Adrenal gland (tissue), 12 donors: ENCODE measurements around the gene PPAN. TPM values are rescaled to one million over a fixed set of nuclear protein-coding genes. Genes with fewer than 3 reads are reported as not detected.

Source experiments
- DNase-seq, 7 donors: peaks; one replicate each; pipeline ENCODE4 v3.0.0-alpha.2; 2019 to 2020
- H3K27ac ChIP-seq, 5 donors: fragments of 200-600 bp; sonication (generic) in 4 of 5; 1 replicate in 3 of 5; 2 replicates in 2 of 5; pipeline versions ENCODE4 v1.5.1 to v1.8.0; 2016 to 2020; ENCODE audit warnings: mild to moderate bottlenecking in 1 of 5
- H3K27me3 ChIP-seq: fragments of 200-600 bp; 2 replicates; pipeline ENCODE4 v1.8.0; 2021
- H3K36me3 ChIP-seq, 2 donors: fragments of 200-600 bp; replicated peaks in 1 of 2; 1 replicate in 1 of 2; 2 replicates in 1 of 2; pipeline versions ENCODE4 v1.5.1 to v1.8.0; 2018 to 2022
- H3K4me1 ChIP-seq, 2 donors: fragments of 200-600 bp; replicated peaks in 1 of 2; 1 replicate in 1 of 2; 2 replicates in 1 of 2; pipeline versions ENCODE4 v1.5.1 to v1.8.0; 2018 to 2021
- H3K4me3 ChIP-seq, 4 donors: fragments of 200-600 bp; sonication (generic) in 3 of 4; one replicate each; pipeline ENCODE4 v1.5.1; 2016 to 2018
- H3K9me3 ChIP-seq, 3 donors: fragments of 200-600 bp; sonication (generic) in 1 of 3; replicated peaks in 1 of 3; 1 replicate in 2 of 3; 2 replicates in 1 of 3; pipeline versions ENCODE4 v1.5.1 to v1.8.0; 2016 to 2021
- CTCF ChIP-seq, 6 experiments: fragments of 450-650 bp in 4 of 6; fragments of 200-600 bp in 2 of 6; sonication (generic) in 1 of 6; IDR thresholded peaks; 1 replicate in 5 of 6; 2 replicates in 1 of 6; pipeline versions ENCODE4 v1.5.1 to v1.8.0; 2016 to 2021; ENCODE audit warnings: antibody characterized with exemption in 6 of 6, mild to moderate bottlenecking in 2 of 6, moderate library complexity in 1 of 6
- POLR2A ChIP-seq, 2 donors: fragments of 450-650 bp; IDR thresholded peaks; one replicate each; pipeline ENCODE4 v1.6.1; 2017; ENCODE audit warnings: antibody characterized with exemption in 2 of 2, mild to moderate bottlenecking in 2 of 2, moderate library complexity in 1 of 2
- WGBS, 4 donors: extraction: QIAGEN DNeasy Blood & Tissue Kit in 2 of 4; methylation state at CpG; one replicate each; pipeline versions ENCODE4 v1.1.5 to v1.1.7; 2013 to 2017; 5-methylcytosine and 5-hydroxymethylcytosine counted together
- intact Hi-C, 2 donors: fragments of 100-400 bp; cut with DNase I; formaldehyde crosslinking; loops; one replicate each; pipeline versions ENCODE4 v1.14.1 to v1.15.0; 2022 to 2023
- polyA plus RNA-seq, 3 donors: library from polyadenylated mRNA; stranded (reverse); fragments of 200-250 nt in 2 of 3; fragments of 350-450 nt in 1 of 3; fragmentation: Illumina TruSeq in 1 of 3; extraction: RNeasy Lipid Tissue Mini Kit (QIAGEN cat#74804) in 1 of 3; gene quantifications; one replicate each; pipeline ENCODE4 v1.2.3, GENCODE V29; 2013 to 2014
- small RNA-seq, 2 donors: library from RNA; depleted of rRNA; stranded (forward); fragments of <200 nt; gene quantifications; one replicate each; pipeline ENCODE3, GENCODE V24; 2016
- total RNA-seq, 9 donors: library from RNA; depleted of rRNA in 4 of 9; stranded (reverse); fragments of >200 nt in 4 of 9; fragments of 120-200 nt in 1 of 9; fragmentation: NEBNext Ultra II Directional in 1 of 9; extraction: Animal tissue kit (Norgen Biotek cat#: 25700) in 1 of 9; gene quantifications; one replicate each; pipeline versions ENCODE4 v1.1.0 to v1.2.4, GENCODE V29; 2013 to 2023
- donor health status: healthy with polysubstance abuse.
- donor health status: Bipolar disorder and iron deficiency.
- donor health status: DM: yes; HTN: yes; CAD: no.
- donor health status: DM: no; HTN: no; CAD: no.
- donor health status: DM: no; HTN: no; CAD: no.
- donor health status: DM: yes; HTN: yes; CAD: no.

PPAN gene
- total and polyA plus RNA-seq, 12 donors, result 18.2 to 98.7 (median 28.8) TPM

GRCh38 chr19:10159610-10160009, 53.4 kb downstream of the PPAN start:
- Histone ChIP-seq H3K36me3 (peaks cover 0 to 84% of the 10 kb centered on the region in 2 donors), H3K9me3 (no peaks in the 10 kb centered on the region), H3K27me3 (no peaks in the 10 kb centered on the region), H3K4me3 (no peak overlapping the region), H3K27ac (no peak overlapping the region), H3K4me1 (no peaks in the 10 kb centered on the region)
- WGBS, 4 donors, result 90 to 98% (median 92%) methylated on average over 10 to 16 of the region's 16 CpGs
- no peak for DNase-seq
- no peak for TF ChIP-seq POLR2A (IDR thresholded peaks at IDR 0.05)
- TF ChIP-seq CTCF (IDR thresholded peaks at IDR 0.05), result no peak
- intact Hi-C loops, result no loop called here

Small RNA genes lying within 50 kb of the gene (small RNA-seq; reads per million reads assigned to genes)
- 38.7 to 58.1 reads per million in 2 donors for gene SNORD105
- gene SNORD105B, result 1,808 to 1,910 reads per million in 2 donors

Other genes starting within 250 kb of the PPAN start
- gene OLFM2, start 169.8 kb upstream of the PPAN start, total RNA-seq, result 10 to 100 TPM in 8 of 9 donors, 1 to 10 TPM in 1; 2.2 to 76.2 (median 51.5) TPM
- gene OLFM2, start 169.8 kb upstream of the PPAN start, polyA plus RNA-seq, result 10 to 100 TPM; 35.1 to 57.4 (median 51.4) TPM
- 10 to 100 TPM in 1 of 9 donors, 1 to 10 TPM in 7, under 1 TPM in 1; 0.61 to 12.4 (median 6.7) TPM for gene COL5A3, start 95.9 kb upstream of the PPAN start, total RNA-seq
- 10 to 100 TPM in 2 of 3 donors, 1 to 10 TPM in 1; 1.5 to 26.2 (median 18.2) TPM for gene COL5A3, start 95.9 kb upstream of the PPAN start, polyA plus RNA-seq
- gene RDH8, start 92.9 kb upstream of the PPAN start, total RNA-seq, result not detected
- gene RDH8, start 92.9 kb upstream of the PPAN start, polyA plus RNA-seq, result not detected
- gene SHFL, start 20.0 kb upstream of the PPAN start, total RNA-seq, result 10 to 100 TPM; 17.4 to 50.6 (median 40.9) TPM
- 100 to 1,000 TPM in 1 of 3 donors, 10 to 100 TPM in 2; 18.6 to 116 (median 85.5) TPM for gene SHFL, start 20.0 kb upstream of the PPAN start, polyA plus RNA-seq
- 1 to 10 TPM in 3 of 9 donors, under 1 TPM in 6; 0.12 to 3.2 (median 0.44) TPM for gene ANGPTL6, start 3.7 kb upstream of the PPAN start, total RNA-seq
- 1 to 10 TPM in 2 of 3 donors, under 1 TPM in 1; 0.16 to 1.9 (median 1.5) TPM for gene ANGPTL6, start 3.7 kb upstream of the PPAN start, polyA plus RNA-seq
- gene P2RY11, start 5.3 kb downstream of the PPAN start, total RNA-seq, result 10 to 100 TPM in 1 of 9 donors, 1 to 10 TPM in 8; 2.0 to 10.5 (median 6.0) TPM
- gene P2RY11, start 5.3 kb downstream of the PPAN start, polyA plus RNA-seq, result 10 to 100 TPM in 2 of 3 donors, under 1 TPM in 1; 0.77 to 21.5 (median 13.0) TPM
- gene EIF3G, start 13.5 kb downstream of the PPAN start, total RNA-seq, result 100 to 1,000 TPM; 177 to 341 (median 262) TPM
- gene EIF3G, start 13.5 kb downstream of the PPAN start, polyA plus RNA-seq, result 100 to 1,000 TPM; 205 to 225 (median 206) TPM
- gene DNMT1, start 88.6 kb downstream of the PPAN start, total RNA-seq, result 10 to 100 TPM; 23.6 to 48.2 (median 33.8) TPM
- gene DNMT1, start 88.6 kb downstream of the PPAN start, polyA plus RNA-seq, result 10 to 100 TPM; 35.5 to 49.7 (median 44.0) TPM
- 1 to 10 TPM; 2.0 to 9.5 (median 6.2) TPM for gene S1PR2, start 125.0 kb downstream of the PPAN start, total RNA-seq
- 1 to 10 TPM; 1.6 to 3.5 (median 3.1) TPM for gene S1PR2, start 125.0 kb downstream of the PPAN start, polyA plus RNA-seq
- 100 to 1,000 TPM in 1 of 9 donors, 10 to 100 TPM in 8; 43.7 to 123 (median 81.7) TPM for gene MRPL4, start 145.9 kb downstream of the PPAN start, total RNA-seq
- gene MRPL4, start 145.9 kb downstream of the PPAN start, polyA plus RNA-seq, result 10 to 100 TPM; 33.4 to 56.4 (median 43.8) TPM
- 10 to 100 TPM in 8 of 9 donors, 1 to 10 TPM in 1; 2.2 to 90.4 (median 33.9) TPM for gene ICAM1, start 164.8 kb downstream of the PPAN start, total RNA-seq
- 10 to 100 TPM in 2 of 3 donors, 1 to 10 TPM in 1; 8.8 to 27.6 (median 13.5) TPM for gene ICAM1, start 164.8 kb downstream of the PPAN start, polyA plus RNA-seq
- gene ICAM4, start 180.6 kb downstream of the PPAN start, total RNA-seq, result 1 to 10 TPM in 1 of 9 donors, under 1 TPM in 5, not detected in 3; 0.39 to 1.0 (median 0.57) TPM
- under 1 TPM in 2 of 3 donors, not detected in 1; 0.34 to 0.48 TPM for gene ICAM4, start 180.6 kb downstream of the PPAN start, polyA plus RNA-seq
- 1 to 10 TPM in 1 of 9 donors, under 1 TPM in 6, not detected in 2; 0.06 to 2.2 (median 0.49) TPM for gene ICAM5, start 183.6 kb downstream of the PPAN start, total RNA-seq
- gene ICAM5, start 183.6 kb downstream of the PPAN start, polyA plus RNA-seq, result under 1 TPM in 2 of 3 donors, not detected in 1; 0.20 to 0.64 TPM
- 1 to 10 TPM in 7 of 9 donors, not detected in 2; 1.0 to 4.5 (median 2.5) TPM for gene ZGLP1, start 203.5 kb downstream of the PPAN start, total RNA-seq
- 10 to 100 TPM in 1 of 3 donors, 1 to 10 TPM in 1, under 1 TPM in 1; 0.48 to 38.8 (median 8.8) TPM for gene ZGLP1, start 203.5 kb downstream of the PPAN start, polyA plus RNA-seq
- gene FDX2, start 209.7 kb downstream of the PPAN start, total RNA-seq, result 10 to 100 TPM; 21.1 to 43.3 (median 31.0) TPM
- 10 to 100 TPM; 26.6 to 45.3 (median 33.4) TPM for gene FDX2, start 209.7 kb downstream of the PPAN start, polyA plus RNA-seq
- gene RAVER1, start 227.2 kb downstream of the PPAN start, total RNA-seq, result 10 to 100 TPM in 8 of 9 donors, 1 to 10 TPM in 1; 4.3 to 42.7 (median 27.8) TPM
- gene RAVER1, start 227.2 kb downstream of the PPAN start, polyA plus RNA-seq, result 10 to 100 TPM in 1 of 3 donors, 1 to 10 TPM in 2; 4.1 to 14.0 (median 5.5) TPM
- 10 to 100 TPM in 2 of 9 donors, 1 to 10 TPM in 7; 3.7 to 17.7 (median 7.6) TPM for gene ICAM3, start 233.3 kb downstream of the PPAN start, total RNA-seq
- gene ICAM3, start 233.3 kb downstream of the PPAN start, polyA plus RNA-seq, result 10 to 100 TPM in 1 of 3 donors, 1 to 10 TPM in 2; 4.8 to 11.1 (median 8.4) TPM